Measurements from ENCODE around the gene ERVH48-1.
"Not testable (repeated sequence)": the region's sequence is repeated elsewhere in the genome, so short reads cannot be mapped to it uniquely, and the experiment has no call there.

- not testable (repeated sequence) for TF ChIP-seq CTCF (IDR thresholded peaks at IDR 0.05; ENCODE audit: poor library complexity); EZH2phosphoT487 (IDR thresholded peaks at IDR 0.05; ENCODE audit: low read depth, severe bottlenecking, unreplicated experiment); EZH2 (IDR thresholded peaks at IDR 0.05; ENCODE audit: borderline replicate concordance)
Observed at GRCh38 chr21:42911920-42912319, 13.5 kb downstream of the ERVH48-1 start.

Measured in hepatocyte (in vitro differentiated cells).